Measurements from ENCODE around the gene JPH4.
"Not testable (repeated sequence)": the region's sequence is repeated elsewhere in the genome, so short reads cannot be mapped to it uniquely, and the experiment has no call there.

JPH4 gene

GRCh38 chr14:23547924-23548323, 30.7 kb downstream of the JPH4 start:
- no peak for DNase-seq (ENCODE audit: low read depth in 2 of 2)

DNA sequence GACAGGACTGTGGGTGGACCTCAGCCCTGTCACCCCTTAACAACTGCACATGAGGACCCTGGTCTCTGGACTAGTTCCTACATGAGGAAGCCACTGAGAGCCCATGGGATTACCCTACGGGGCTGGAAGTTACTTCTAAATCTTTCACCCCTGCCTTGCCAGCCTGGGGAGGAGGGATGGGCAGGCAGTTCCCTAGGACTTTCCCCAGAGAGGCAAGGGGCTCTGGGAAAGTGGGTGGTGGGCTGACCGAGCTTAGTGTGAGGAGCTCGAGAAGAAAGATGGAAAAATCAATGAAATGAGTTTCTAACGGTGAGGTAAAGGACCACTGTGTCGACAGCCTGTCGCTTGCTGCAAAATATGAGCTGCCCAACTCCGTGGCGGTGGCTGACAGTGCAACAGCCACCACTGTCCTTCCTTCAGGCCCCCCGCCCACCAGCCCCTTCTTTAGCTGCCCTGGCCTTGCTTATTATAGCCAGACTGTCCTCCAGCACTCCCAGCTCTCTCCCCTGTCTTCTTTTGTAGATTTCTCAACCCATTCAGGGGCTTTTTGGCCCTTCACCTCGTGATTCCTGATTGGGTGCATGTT, 32.0 kb downstream of the JPH4 start:
- no peak for DNase-seq (ENCODE audit: low read depth in 2 of 2)

- no peak for DNase-seq (ENCODE audit: low read depth in 2 of 2)
Observed at GRCh38 chr14:23545740-23546365, 32.7 kb downstream of the JPH4 start.

DNA sequence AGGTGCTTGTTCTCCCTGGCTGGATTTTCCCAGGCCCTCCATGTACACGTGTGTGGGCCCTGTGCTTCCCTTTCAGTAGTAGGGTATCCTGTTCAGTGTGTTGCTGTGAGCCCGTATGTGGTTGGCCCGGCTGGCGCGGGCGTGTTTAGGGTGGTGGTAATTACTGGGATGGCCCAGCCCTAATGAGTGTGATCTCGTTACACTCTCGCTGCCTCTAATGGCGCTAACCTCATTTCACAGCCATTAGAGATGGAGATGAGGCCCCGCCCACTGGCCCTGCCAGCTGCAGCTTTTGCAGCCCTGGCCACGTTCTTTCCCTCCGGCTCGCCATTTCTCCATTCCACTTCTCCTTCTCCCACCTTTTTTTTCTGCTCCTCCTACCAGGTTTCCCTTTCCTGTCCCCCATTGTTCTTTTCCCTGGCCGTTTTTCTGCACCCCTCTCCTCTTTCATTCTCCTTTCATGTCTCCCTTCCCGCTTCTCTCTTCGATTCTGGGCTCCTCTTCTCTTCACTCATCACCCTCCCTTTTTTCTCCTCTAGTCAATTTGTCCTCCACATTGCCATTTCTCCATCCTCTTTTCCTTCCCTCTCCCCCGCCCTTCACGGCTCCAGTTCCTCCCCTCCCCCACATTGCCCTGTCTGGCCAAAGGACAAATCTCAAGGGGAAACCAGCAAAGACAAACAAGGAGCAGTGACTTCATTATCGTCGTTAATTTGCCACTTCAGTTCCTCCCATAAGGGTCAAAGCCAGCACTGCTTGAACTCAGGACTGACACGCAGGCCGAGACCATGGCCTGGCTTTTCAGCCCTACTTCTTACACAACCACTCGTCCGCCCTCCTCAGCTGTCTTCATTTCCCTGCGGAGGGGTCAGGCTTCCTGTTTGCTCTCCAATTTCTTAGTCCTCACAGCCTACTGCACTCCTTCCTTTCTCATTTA, 33.8 kb downstream of the JPH4 start:
- no peak for DNase-seq (ENCODE audit: low read depth in 2 of 2)

DNA sequence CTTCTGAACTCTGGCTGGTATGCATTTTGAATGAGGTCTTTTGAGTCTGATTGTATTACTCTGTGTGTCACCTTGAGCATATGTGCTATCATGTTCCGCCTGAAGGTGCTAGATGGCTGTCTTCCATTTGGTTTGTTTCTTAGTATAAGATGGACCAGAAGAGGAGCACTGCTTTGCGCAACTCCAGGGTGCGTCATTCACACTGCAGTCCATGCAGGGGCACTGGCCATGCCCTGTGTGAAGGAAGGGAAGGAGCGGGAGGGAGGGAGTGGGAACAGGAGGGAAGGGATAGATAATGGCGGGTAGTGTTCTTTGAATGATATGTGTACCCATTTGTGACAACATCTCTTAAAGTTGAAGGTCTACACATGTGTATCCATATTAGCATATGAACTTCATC, 35.2 kb downstream of the JPH4 start:
- DNase-seq (ENCODE audit: low read depth in 2 of 2), result no peak

GRCh38 chr14:23542261-23542660, 36.3 kb downstream of the JPH4 start:
- DNase-seq (ENCODE audit: low read depth in 2 of 2), result no peak

DNA sequence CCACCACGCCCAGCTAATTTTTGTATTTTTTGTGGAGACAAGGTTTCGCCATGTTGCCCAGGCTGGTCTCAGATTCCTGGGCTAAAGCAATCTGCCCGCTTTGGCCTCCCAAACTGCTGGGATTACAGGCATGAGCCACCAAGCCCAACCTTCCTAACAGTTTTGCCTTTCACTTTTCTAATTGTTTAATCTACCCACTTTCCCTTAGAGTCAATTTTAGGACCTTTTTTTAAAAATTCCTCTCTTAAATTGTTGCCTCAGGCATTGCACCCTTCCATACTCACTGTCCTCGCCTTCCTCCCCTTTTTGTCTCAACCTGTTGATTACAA, 38.5 kb downstream of the JPH4 start:
- DNase-seq (ENCODE audit: low read depth in 2 of 2), result no peak

GRCh38 chr14:23539248-23540140, 39.1 kb downstream of the JPH4 start:
- no peak for DNase-seq (ENCODE audit: low read depth in 2 of 2)

GRCh38 chr14:23538785-23539184, 39.8 kb downstream of the JPH4 start:
- DNase-seq (ENCODE audit: low read depth in 2 of 2), result no peak

DNA sequence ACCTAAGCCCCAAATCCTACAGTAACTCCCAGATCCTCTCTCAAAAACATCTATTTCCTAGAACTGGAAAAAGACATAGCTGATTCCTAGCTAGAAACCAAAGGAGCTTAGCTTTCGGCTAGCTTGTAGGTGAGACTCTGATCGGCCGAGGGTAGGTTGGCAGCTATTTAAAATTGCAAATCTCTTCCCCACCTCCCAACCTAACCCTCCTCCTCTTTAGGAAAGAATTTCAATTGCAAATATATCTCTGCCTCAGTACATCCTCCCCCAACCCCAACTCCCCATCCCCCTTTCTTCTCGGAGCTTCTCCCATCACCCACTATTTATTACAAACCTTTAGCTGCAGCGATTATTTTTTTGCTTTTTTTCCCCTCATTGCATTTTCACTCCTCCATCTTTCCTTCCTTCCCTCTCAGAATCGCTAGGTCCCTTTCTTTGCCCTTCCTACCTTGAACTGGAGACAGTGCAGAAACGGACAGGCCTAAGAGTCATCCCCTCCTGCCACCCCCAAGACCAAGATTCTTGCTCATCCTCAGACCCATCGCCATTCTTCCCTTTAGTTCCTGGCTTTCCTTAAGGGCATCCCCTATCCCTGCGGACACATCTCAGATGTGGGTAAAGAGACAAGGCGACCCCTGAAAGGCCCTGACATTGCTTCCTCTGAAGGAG, 40.4 kb downstream of the JPH4 start:
- no peak for DNase-seq (ENCODE audit: low read depth in 2 of 2)

GRCh38 chr14:23537351-23538049, 41.1 kb downstream of the JPH4 start:
- DNase-seq (ENCODE audit: low read depth in 2 of 2), result no peak

- DNase-seq (ENCODE audit: low read depth in 2 of 2), result not testable (repeated sequence)
Observed at GRCh38 chr14:23536906-23537305, 41.7 kb downstream of the JPH4 start.

DNA sequence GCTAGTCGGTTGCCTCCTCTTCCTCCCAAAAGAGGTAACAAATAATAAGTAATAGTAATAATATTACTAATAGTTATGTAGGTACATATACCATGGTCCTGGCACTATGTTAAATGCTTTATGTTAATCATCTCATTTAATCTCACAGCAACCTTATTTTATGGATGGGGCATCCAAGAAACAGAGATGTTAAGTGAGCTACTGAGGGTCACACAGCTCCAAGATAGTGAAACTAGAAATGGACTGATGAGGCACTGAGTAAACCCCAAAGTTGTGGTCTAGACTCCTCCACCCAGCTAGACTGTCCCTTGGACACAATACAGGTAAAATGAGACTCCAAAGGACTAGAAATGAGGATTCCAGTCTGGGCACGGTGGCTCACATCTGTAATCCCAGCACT, 42.1 kb downstream of the JPH4 start:
- no peak for DNase-seq (ENCODE audit: low read depth in 2 of 2)

GRCh38 chr14:23535943-23536342, 42.6 kb downstream of the JPH4 start:
- no peak for DNase-seq (ENCODE audit: low read depth in 2 of 2)

- no peak for DNase-seq (ENCODE audit: low read depth in 2 of 2)
Observed at GRCh38 chr14:23533652-23534435, 44.7 kb downstream of the JPH4 start.

DNA sequence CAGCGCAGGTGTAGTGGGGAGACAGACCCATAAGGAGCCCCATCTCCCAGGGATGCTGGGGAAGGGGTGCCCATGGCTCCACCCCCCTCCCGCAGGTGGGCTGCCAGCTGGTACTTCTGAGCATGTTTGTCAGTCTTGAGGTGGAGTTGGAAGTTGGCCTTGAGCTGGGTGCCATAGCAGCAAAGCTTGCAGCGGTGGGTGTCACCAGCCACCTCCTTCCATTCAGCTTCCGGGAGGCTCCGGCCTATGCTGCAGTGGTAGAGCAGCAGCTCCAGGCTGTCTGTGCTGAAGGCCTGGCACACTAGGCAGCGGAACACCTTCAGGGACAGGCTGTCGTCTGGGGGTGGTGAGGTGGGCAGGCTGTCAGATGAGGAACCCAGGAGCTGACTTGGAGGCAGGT, 45.9 kb downstream of the JPH4 start:
- no peak for DNase-seq (ENCODE audit: low read depth in 2 of 2)

DNA sequence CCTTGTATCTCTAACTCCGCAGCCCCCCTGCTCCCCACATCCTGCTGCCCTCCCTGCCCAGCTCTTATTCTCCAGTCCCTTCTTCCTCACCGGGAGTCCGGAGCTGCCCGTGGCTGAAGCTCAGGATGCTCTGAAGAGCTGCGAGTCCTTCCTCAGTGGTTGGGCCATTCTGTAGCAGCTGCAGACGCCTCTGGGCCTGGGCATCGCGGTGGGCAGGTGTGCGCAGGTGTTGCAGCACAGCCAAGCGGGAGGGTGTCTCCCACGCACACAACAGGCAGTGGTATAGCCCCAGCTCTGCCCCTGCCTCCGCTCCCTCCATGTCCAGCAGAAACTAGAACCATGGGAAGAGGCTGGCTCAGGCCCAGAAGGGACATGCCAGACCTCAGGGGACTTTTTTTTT, 47.2 kb downstream of the JPH4 start:
- no peak for DNase-seq (ENCODE audit: low read depth in 2 of 2)

DNA sequence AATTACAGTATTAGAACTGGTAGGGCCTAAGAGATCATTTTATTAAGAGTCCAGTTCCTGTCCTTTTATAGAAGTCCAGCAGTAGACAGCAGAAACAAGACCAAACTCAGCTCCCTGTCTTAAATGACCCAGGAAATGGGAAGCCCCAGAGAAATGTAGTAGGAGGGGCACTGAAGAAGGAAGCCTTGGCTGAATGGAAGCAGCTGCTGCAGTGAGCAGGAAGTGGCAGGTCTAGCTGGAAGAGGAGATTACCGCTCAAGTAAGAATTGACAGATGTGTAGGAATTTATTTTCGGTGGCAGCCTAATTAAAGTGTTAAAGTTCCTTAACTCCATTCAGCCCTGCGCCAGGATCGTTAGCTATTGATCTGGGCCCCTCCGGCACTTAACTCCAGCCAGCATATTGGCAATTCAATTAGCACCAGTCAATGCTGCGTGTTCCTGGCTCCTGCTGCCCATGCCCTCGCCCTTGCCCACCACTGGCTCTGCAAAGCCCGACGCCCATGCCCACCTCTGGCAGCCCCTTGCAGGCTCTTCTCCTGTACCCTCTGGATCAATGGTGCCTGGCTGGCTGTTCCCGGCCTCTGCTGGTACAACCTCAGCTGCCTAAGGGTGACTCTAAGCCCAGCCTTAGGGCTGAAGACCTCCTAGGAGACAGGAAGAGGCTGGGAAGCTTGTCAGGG, 48.1 kb downstream of the JPH4 start:
- DNase-seq (ENCODE audit: low read depth in 2 of 2), result no peak

DNA sequence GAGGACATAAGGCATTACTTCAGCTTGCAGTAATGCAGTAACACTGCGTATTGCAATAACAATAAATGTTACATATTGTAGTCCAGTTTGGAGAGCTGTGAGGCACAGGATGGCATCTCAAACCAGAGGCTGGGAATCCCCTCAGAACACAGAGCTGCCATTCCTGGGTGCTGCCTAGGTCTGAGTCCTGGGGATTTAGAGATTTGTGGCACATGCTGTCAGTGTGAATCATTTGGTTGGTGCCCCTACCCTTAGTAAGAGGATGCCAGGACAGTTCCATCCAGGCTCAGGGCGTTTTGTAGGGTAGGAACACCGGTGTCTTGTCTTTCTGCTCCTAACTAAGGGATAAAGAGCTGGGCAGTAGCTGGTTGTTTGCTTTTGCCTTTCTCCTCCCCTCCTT, 49.6 kb downstream of the JPH4 start:
- no peak for DNase-seq (ENCODE audit: low read depth in 2 of 2)

All from stimulated activated CD4-positive, alpha-beta T cell treated with anti-CD3 and anti-CD28 coated beads, Interleukin-4, amount 100 ng/mL, for 48 hours (primary cell).